CD4-positive, CD25-positive, alpha-beta regulatory T cell (primary cell): ENCODE results near the gene AOPEP. TPM values are rescaled to one million over a fixed set of nuclear protein-coding genes. Genes with fewer than 3 reads are reported as not detected.

Experiments
- ATAC-seq, 2 donors: fragments of 150-1000 bp; cut with Tn5 transposase; one replicate each; pipeline ENCODE4 v1.10.0; 2021; ENCODE audit warnings: low read depth in 2 of 2, moderate number of reproducible peaks in 2 of 2, moderate library complexity in 1 of 2
- DNase-seq, 3 donors: peaks; one replicate each; pipeline versions ENCODE4 v3.0.0 to v3.0.0-alpha.2; 2012 to 2022; ENCODE audit warnings: mixed read lengths in 1 of 3
- H3K27ac ChIP-seq: one replicate; pipeline ENCODE4 v1.7.0; 2013; ENCODE audit warnings: mild to moderate bottlenecking, low read length; ENCODE audit not compliant: insufficient read depth, poor library complexity, severe bottlenecking
- H3K27me3 ChIP-seq: one replicate; pipeline ENCODE4 v1.7.0; 2013; ENCODE audit warnings: low read length; ENCODE audit not compliant: control insufficient read depth, insufficient read depth
- H3K36me3 ChIP-seq: one replicate; pipeline ENCODE4 v1.7.0; 2013; ENCODE audit warnings: mild to moderate bottlenecking, low read length, moderate library complexity; ENCODE audit not compliant: control insufficient read depth, insufficient read depth
- H3K4me1 ChIP-seq: 2 replicates; pipeline ENCODE4 v1.7.0; 2013; ENCODE audit warnings: mild to moderate bottlenecking, low read length; ENCODE audit not compliant: insufficient read depth, control insufficient read depth, poor library complexity, severe bottlenecking
- H3K4me3 ChIP-seq: one replicate; pipeline ENCODE4 v1.7.0; 2013; ENCODE audit warnings: low read depth, mild to moderate bottlenecking, low read length, moderate library complexity
- H3K9me3 ChIP-seq, 2 experiments: 1 replicate in 1 of 2; 2 replicates in 1 of 2; pipeline ENCODE4 v1.7.0; 2013; ENCODE audit warnings: low read length in 2 of 2, mild to moderate bottlenecking in 1 of 2, moderate library complexity in 1 of 2; ENCODE audit not compliant: control insufficient read depth in 2 of 2
- H3K27ac Mint-ChIP-seq, 3 donors: one replicate each; pipeline ENCODE4 v1.8.0; 2020 to 2022; ENCODE audit warnings: mild to moderate bottlenecking in 3 of 3, mixed read lengths in 3 of 3, moderate library complexity in 2 of 3
- H3K27me3 Mint-ChIP-seq: one replicate; pipeline ENCODE4 v1.8.0; 2022; ENCODE audit warnings: mild to moderate bottlenecking, mixed read lengths
- H3K36me3 Mint-ChIP-seq: one replicate; pipeline ENCODE4 v1.8.0; 2020; ENCODE audit warnings: mixed read lengths
- H3K4me1 Mint-ChIP-seq, 4 donors: one replicate each; pipeline ENCODE4 v1.8.0; 2020 to 2022; ENCODE audit warnings: mixed read lengths in 4 of 4, mild to moderate bottlenecking in 1 of 4
- H3K4me3 Mint-ChIP-seq, 4 donors: one replicate each; pipeline ENCODE4 v1.8.0; 2020 to 2022; ENCODE audit warnings: mild to moderate bottlenecking in 4 of 4, mixed read lengths in 4 of 4, moderate library complexity in 3 of 4
- H3K9me3 Mint-ChIP-seq, 7 donors: one replicate each; pipeline ENCODE4 v1.8.0; 2020 to 2022; ENCODE audit warnings: mixed read lengths in 7 of 7, mild to moderate bottlenecking in 3 of 7, moderate library complexity in 2 of 7
- polyA plus RNA-seq, 4 donors: library from polyadenylated mRNA; unstranded; fragments of 300-500 nt; fragmentation: Illumina TruSeq; gene quantifications; one replicate each; pipeline ENCODE4 v1.2.3, GENCODE V29; 2021
- total RNA-seq: library from RNA; stranded (reverse); gene quantifications from one replicate; pipeline ENCODE4 v1.2.3, GENCODE V29; 2022

Gene AOPEP
- total and polyA plus RNA-seq, 5 donors from 2014 or later: 4.6 to 12.9 (median 6.4) TPM

- Mint-ChIP-seq H3K4me3 (no peak overlapping the region), H3K27me3 (no peaks in the 10 kb centered on the region), H3K4me1 (peaks cover 2 to 11% (median 7%) of the 10 kb centered on the region in 4 donors), H3K36me3 (peaks cover 6% of the 10 kb centered on the region), H3K27ac (no peak overlapping the region), H3K9me3 (no peaks in the 10 kb centered on the region)
- Histone ChIP-seq H3K4me3 (no peak overlapping the region), H3K27me3 (no peaks in the 10 kb centered on the region), H3K4me1 (no peaks in the 10 kb centered on the region), H3K36me3 (no peaks in the 10 kb centered on the region), H3K9me3 (no peaks in the 10 kb centered on the region), H3K27ac (no peak overlapping the region)
- no peak for ATAC-seq
- DNase-seq: no peak
Observed at GRCh38 chr9:94903961-94904421, 177.5 kb downstream of the AOPEP start.

DNA sequence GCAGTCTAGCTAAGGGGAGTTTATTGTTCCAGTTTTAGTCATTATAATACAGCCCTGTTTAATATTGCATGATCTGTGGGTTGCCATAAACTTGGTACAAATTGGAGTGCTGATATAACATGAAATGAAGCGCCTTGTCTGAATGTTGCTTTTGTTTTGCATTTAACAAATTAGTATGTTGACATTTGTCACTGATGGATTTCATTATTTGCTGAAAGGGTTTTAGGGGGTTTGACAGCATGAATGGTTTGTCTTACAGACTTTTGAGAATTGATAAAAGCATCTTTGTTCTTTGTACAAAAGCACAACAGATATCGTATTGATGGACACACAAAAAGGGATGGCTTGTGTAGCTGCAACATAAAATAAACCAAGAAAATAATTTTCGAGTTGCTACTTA lies 178.3 kb downstream of the AOPEP start:
- H3K27ac ChIP-seq: no peak overlapping the region
- peaks cover 2 to 11% (median 7%) of the 10 kb centered on the region in 4 donors for H3K4me1 Mint-ChIP-seq
- no peaks in the 10 kb centered on the region for H3K4me1 ChIP-seq
- H3K36me3 Mint-ChIP-seq: peaks cover 6% of the 10 kb centered on the region
- H3K36me3 ChIP-seq: no peaks in the 10 kb centered on the region
- H3K27ac Mint-ChIP-seq: no peak overlapping the region
- DNase-seq (no peak), ATAC-seq (no peak)
- no peak overlapping the region for H3K4me3 Mint-ChIP-seq
- no peaks in the 10 kb centered on the region for H3K9me3 Mint-ChIP-seq
- no peaks in the 10 kb centered on the region for H3K27me3 Mint-ChIP-seq
- H3K4me3 ChIP-seq: no peak overlapping the region
- no peaks in the 10 kb centered on the region for H3K27me3 ChIP-seq
- H3K9me3 ChIP-seq: no peaks in the 10 kb centered on the region

DNA sequence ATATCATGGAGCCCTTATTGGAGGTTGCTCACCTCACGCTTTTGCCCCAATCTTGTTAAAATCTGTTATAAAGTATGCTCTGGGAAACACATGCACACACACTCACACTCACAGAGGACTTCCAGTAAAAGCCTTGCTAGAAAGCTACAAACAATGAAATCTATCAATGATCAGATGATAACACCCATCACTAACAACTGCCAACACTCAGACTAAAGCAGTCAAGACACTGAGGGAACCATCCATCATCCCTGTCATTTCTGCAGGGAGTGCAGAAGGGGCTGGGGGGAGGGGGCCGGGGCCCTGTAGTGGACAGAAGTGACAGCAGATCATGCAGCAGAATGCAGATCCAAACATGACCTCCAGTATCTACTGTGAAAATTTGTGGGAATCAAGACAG lies 179.1 kb downstream of the AOPEP start:
- H3K36me3 ChIP-seq: no peaks in the 10 kb centered on the region
- no peaks in the 10 kb centered on the region for H3K9me3 ChIP-seq
- ATAC-seq (no peak), DNase-seq (no peak)
- no peak overlapping the region for H3K4me3 ChIP-seq
- H3K4me1 ChIP-seq: no peaks in the 10 kb centered on the region
- no peaks in the 10 kb centered on the region for H3K9me3 Mint-ChIP-seq
- H3K4me1 Mint-ChIP-seq: peaks cover 4 to 10% (median 7%) of the 10 kb centered on the region in 4 donors
- no peak overlapping the region for H3K4me3 Mint-ChIP-seq
- H3K36me3 Mint-ChIP-seq: peaks cover 3% of the 10 kb centered on the region
- no peak overlapping the region for H3K27ac ChIP-seq
- no peak overlapping the region for H3K27ac Mint-ChIP-seq
- H3K27me3 ChIP-seq: no peaks in the 10 kb centered on the region
- no peaks in the 10 kb centered on the region for H3K27me3 Mint-ChIP-seq

DNA sequence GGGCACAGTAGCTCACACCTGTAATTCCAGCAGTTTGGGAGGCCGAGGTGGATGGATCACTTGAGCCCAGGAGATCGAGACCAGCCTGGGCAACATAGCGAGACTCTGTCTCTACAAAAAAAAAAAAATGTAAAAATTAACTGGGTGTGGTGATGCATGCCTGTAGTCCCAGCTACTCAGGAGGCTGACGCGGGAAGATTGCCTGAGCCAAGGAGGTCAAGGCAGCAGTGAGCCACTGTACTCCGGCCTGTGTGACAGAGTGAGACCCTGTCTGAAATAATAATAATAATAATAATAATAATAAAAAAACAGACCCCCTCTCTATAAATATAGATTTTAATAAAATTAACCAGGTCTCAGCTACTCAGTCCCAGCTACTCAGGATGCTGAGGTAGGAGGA lies 179.7 kb downstream of the AOPEP start:
- H3K4me1 Mint-ChIP-seq: peaks cover under 1 to 8% (median 5%) of the 10 kb centered on the region in 4 donors
- Histone ChIP-seq H3K36me3 (no peaks in the 10 kb centered on the region), H3K9me3 (no peaks in the 10 kb centered on the region), H3K4me1 (no peaks in the 10 kb centered on the region), H3K27me3 (no peaks in the 10 kb centered on the region), H3K27ac (no peak overlapping the region), H3K4me3 (no peak overlapping the region)
- ATAC-seq (no peak), DNase-seq (no peak)
- H3K27ac Mint-ChIP-seq: no peak overlapping the region
- no peak overlapping the region for H3K4me3 Mint-ChIP-seq
- no peaks in the 10 kb centered on the region for H3K9me3 Mint-ChIP-seq
- H3K27me3 Mint-ChIP-seq: no peaks in the 10 kb centered on the region
- no peaks in the 10 kb centered on the region for H3K36me3 Mint-ChIP-seq

GRCh38 chr9:94906713-94907112 lies 180.2 kb downstream of the AOPEP start:
- Mint-ChIP-seq H3K27ac (peak overlapping the region in 1 of 3 donors; percentile 49), H3K27me3 (no peaks in the 10 kb centered on the region), H3K4me1 (peaks cover 0 to 8% (median 5%) of the 10 kb centered on the region in 4 donors), H3K9me3 (no peaks in the 10 kb centered on the region), H3K36me3 (no peaks in the 10 kb centered on the region), H3K4me3 (no peak overlapping the region)
- Histone ChIP-seq H3K9me3 (no peaks in the 10 kb centered on the region), H3K4me3 (no peak overlapping the region), H3K27me3 (no peaks in the 10 kb centered on the region), H3K36me3 (no peaks in the 10 kb centered on the region), H3K4me1 (no peaks in the 10 kb centered on the region), H3K27ac (no peak overlapping the region)
- DNase-seq (no peak), ATAC-seq (no peak)

GRCh38 chr9:94907264-94907936 lies 180.9 kb downstream of the AOPEP start:
- Histone ChIP-seq H3K4me3 (no peak overlapping the region), H3K27ac (no peak overlapping the region), H3K4me1 (no peaks in the 10 kb centered on the region), H3K9me3 (no peaks in the 10 kb centered on the region), H3K36me3 (no peaks in the 10 kb centered on the region), H3K27me3 (no peaks in the 10 kb centered on the region)
- DNase-seq (no peak), ATAC-seq (no peak)
- Mint-ChIP-seq H3K4me1 (peaks cover 0 to 8% (median 4%) of the 10 kb centered on the region in 4 donors), H3K27ac (peak overlapping the region in 1 of 3 donors; percentile 56), H3K27me3 (no peaks in the 10 kb centered on the region), H3K9me3 (no peaks in the 10 kb centered on the region), H3K4me3 (no peak overlapping the region), H3K36me3 (no peaks in the 10 kb centered on the region)

GRCh38 chr9:94908011-94908563 lies 181.6 kb downstream of the AOPEP start:
- Histone ChIP-seq H3K9me3 (no peaks in the 10 kb centered on the region), H3K27me3 (no peaks in the 10 kb centered on the region), H3K36me3 (no peaks in the 10 kb centered on the region), H3K4me1 (no peaks in the 10 kb centered on the region), H3K27ac (no peak overlapping the region), H3K4me3 (no peak overlapping the region)
- peaks cover 0 to 8% (median 4%) of the 10 kb centered on the region in 4 donors for H3K4me1 Mint-ChIP-seq
- no peak for ATAC-seq
- no peaks in the 10 kb centered on the region for H3K27me3 Mint-ChIP-seq
- H3K36me3 Mint-ChIP-seq: no peaks in the 10 kb centered on the region
- H3K27ac Mint-ChIP-seq: peak overlapping the region in 1 of 3 donors; percentile 56
- DNase-seq: peak in 1 of 3 donors; percentile 25
- no peak overlapping the region for H3K4me3 Mint-ChIP-seq
- no peaks in the 10 kb centered on the region for H3K9me3 Mint-ChIP-seq
